GDM1 (cell line): ENCODE data around the gene RBM18.

ENCODE experiments used
- DNase-seq: peaks from one replicate; lab custom pipeline; 2025; lab: John Stamatoyannopoulos, UW

Gene RBM18

DNA sequence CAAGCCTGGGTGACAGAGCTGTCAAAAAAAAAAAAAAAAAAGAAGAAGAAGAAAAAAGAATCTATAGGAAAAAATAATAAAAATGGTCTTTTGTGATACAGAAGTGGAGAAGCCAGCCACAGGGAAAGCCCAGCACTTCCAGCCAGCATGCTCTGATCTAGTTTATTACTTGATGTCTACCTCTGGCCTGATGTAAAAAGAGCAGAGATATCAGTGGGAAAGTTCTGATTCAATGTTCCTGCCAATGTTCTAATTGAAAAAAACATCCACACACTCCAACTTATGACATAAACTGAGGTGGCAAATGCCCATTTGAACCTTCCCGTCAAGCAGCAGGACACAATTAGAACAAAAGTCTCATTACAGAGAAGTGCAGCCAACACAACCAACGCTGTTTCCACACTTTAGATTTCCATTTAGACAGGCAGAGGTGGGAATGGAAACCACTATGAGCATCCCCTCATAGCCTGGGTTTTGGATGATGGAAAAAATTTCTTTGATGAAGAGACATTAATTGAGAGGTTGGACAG, 5.7 kb downstream of the RBM18 start:
- no peak for DNase-seq

DNA sequence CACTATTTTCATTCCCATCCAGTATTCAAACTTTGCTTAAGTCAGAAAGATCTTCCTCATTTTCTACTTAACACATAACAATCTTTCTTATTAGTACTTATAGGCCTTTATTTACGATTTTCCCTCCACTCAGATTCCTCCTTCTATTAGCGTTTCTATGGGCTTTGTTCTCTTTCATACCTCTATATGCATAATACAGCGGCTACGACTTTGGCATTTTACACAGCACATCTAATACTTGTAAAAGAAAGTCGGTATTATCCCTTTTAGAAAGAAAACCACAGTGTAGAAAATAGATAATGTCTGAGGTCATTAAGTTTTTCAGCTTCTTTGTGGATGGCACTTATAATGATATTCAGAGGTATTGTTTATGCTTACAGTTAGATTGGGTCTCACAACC, 8.4 kb downstream of the RBM18 start:
- DNase-seq = no peak

DNA sequence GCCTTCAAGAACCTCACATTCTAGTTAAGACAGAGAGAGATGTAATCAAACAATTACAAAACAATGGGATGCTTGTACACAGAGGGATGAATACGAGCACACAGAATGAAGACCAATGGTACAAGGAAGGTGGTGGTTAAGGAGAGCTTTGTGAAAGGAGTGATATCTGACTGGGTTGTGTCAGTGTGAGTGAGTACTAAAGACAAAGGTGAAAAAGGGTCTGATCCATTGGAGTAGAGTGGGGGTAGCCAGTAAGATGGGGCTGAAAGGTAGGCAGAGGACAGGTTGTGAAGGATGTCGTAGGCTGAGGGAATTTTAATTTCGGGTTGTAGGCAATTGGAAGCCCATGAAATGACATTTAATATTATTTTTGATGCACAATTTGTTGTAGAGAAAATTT, 9.9 kb downstream of the RBM18 start:
- no peak for DNase-seq

DNA sequence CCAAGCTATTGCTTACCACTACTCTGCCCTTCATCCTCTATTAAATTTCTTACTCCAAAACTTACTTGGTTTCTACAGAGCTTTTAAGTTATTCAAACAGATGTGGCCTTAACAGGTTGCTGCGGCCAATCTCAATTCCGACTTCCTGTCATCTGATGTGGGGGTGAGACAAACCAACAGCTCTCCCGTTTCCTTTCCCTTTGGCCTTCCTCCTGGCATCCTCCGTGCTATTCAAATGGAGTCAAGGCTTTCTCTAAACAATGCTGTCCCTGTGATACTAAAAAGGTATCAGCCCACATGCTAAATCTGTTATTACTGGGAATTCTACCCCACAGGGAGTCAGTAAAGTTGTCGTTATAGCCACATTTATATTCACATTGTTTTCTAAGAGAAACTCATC, 11.8 kb downstream of the RBM18 start:
- DNase-seq = no peak

GRCh38 chr9:122251351-122251750, 13.3 kb downstream of the RBM18 start:
- DNase-seq = no peak

- no peak for DNase-seq
Observed at GRCh38 chr9:122248448-122248865, 16.2 kb downstream of the RBM18 start.

- no peak for DNase-seq
Observed at GRCh38 chr9:122246666-122247065, 18.0 kb downstream of the RBM18 start.

- no peak for DNase-seq
Observed at GRCh38 chr9:122244349-122244748, 20.3 kb downstream of the RBM18 start.

DNA sequence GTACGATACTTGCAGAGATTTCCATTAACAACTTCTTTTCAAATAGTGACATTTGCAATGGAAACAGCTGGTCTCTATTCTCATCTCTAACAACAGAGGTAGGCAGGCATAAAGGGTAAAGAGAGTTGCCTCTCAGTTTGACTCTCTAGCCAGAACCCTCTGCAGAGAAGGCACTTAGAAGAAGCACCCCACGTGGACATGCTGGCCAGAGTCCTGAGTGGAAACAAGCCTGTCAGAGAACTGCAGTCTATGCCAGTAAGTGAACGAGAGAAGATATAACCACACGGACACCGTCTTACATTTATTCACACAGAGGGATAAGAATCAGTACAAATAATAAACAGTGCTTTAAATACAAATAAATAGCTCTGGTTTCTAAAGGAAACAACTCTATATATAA, 24.9 kb downstream of the RBM18 start:
- DNase-seq = no peak

DNA sequence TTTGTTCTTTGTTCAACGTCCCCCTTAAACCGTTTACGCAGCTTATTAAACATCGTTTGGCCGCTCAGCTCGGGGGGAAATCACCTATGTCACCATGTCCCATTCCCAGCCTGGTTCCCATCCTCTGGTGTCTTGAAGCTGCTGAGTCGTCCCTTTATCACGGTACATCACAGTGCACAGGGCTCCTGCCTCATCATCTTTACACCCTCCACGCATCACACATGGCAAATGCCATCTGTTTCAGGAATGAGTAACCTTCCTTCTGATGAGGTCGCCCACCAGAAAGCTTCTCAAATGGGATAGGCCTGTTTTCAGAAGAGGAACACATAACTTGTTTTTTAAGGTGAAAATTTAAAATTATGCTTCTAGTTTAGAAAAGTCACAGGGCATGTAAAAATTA, 28.0 kb downstream of the RBM18 start:
- DNase-seq = no peak

- DNase-seq = no peak
Observed at GRCh38 chr9:122234022-122234748, 30.5 kb downstream of the RBM18 start.

- no peak for DNase-seq
Observed at GRCh38 chr9:122232796-122233306, 31.8 kb downstream of the RBM18 start.

DNA sequence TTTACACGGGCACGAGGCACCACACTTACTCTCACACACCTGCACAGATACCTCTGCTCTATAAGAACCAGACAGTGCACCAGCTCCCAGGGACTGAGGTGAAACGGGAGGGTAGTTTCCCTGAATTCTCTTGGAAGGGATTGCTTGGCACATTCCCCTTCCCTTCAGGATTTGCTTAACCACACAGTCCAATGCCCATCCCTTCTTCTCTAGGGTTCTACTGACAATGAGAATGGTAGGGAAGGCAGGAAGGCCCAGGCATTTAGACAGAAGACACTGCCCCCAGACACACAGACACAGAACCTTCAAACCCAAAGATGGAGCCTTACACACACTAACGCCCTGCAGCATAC, 35.2 kb downstream of the RBM18 start:
- DNase-seq = no peak

GRCh38 chr9:122228568-122229484, 35.8 kb downstream of the RBM18 start, which contains the start of gene LHX6:
TSS of gene LHX6 (minus strand) at chr9:122228957. CDS start at chr9:122228740, 217 bp downstream.
- no peak for DNase-seq

GRCh38 chr9:122228191-122228567, 36.5 kb downstream of the RBM18 start:
- no peak for DNase-seq

DNA sequence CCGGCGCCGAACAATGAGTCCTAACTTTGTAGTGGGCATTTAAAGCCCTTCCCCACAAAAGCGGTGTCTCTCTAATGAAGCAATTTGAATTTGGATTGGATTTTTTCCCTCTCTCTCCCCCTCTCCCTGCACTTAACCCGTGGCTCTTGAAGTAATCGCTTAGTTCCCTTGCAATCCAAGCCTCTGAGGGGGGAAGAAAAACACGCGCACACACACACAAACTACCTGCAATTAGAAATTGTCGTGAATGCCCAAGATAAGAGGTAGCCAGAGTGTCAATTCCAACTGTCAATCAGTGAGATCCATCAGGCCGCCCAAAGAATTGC, 37.1 kb downstream of the RBM18 start:
- DNase-seq = no peak

DNA sequence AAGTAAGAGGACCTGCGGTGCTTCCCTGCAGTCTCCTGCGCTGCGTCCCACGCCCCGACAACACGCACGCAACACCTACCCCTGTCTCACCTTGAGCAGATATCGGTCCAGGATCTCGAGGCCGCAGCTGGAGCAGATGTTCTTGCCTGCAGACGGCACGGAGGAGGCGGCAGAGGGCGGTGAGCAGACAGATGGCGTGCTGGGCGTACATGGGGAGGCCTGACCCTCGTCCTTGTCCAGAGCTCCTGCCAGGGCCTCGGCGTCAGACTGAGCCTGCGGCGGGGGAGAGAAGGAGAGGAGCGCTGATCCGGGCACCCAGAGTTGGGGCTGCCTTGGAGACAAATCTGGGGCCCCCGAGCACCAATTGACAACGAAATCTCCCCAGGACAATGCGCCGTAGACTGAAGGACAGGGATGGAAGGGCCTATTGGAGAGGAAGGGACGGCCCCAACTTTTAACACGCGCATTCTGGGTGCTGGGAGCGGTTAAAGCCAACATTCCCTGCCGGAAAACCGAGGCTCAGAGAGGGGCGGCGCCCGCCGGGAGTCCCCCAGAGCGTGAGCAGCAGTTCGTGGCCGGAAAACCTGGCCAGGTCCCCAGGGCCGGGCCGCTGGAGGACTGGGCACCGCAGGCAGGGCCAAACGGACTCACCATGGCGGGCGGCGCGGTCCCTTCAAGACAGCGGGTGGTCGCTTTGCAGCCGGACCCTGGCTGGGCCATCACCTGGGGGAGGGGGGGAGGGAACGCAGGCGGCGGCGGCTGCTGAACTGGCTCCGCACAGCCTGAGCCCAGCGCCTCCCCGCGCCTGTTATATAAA, 37.7 kb downstream of the RBM18 start:
- no peak for DNase-seq

GRCh38 chr9:122226142-122226757, 38.4 kb downstream of the RBM18 start:
- no peak for DNase-seq

- no peak for DNase-seq
Observed at GRCh38 chr9:122225312-122226141, 39.1 kb downstream of the RBM18 start.

DNA sequence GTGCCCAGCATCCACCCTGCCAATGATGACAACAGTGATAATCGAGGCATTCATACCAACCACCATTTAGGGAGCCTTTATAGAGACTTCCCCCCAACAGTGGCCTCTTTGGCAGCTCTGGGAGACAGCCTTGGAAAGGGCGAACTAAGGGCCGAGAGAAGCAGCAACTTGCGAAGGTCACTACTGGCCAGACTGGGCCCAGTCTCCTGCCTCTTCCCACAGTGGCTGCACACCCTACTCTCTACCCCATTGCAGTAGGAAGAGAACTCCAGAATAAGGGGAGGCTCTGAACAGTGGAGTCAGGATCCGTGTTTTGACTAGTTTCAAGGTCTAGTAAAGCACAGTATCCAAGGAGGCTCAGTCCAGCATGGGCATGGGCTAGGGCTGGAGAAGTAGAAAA, 41.2 kb downstream of the RBM18 start:
- DNase-seq = no peak

- no peak for DNase-seq
Observed at GRCh38 chr9:122222791-122223190, 41.8 kb downstream of the RBM18 start.
